K562 (cell line): ENCODE data around the gene PHF3. TPM values are rescaled to one million over a fixed set of nuclear protein-coding genes. Genes with fewer than 3 reads are reported as not detected.
A peak's percentile ranks its signal among the peaks of the same experiment; 100 is the strongest.

Source experiments
- CEBPG ChIP-seq, 3 experiments: fragments of 200-800 bp in 1 of 3; sonication (Bioruptor generic) in 1 of 3; sonication (generic) in 1 of 3; formaldehyde crosslinking in 1 of 3; IDR thresholded peaks in 2 of 3; conservative IDR thresholded peaks in 1 of 3; 2 replicates each; pipeline versions ENCODE4 v1.6.1 to v1.8.0; 2016 to 2022; ENCODE audit warnings: missing compliant biosample characterization in 2 of 3, missing genetic modification characterization in 2 of 3, mild to moderate bottlenecking in 1 of 3, missing genetic modification reagents in 1 of 3
- CUX1 ChIP-seq: fragments of 200-800 bp; sonication (Bioruptor generic); IDR thresholded peaks from 2 replicates; pipeline ENCODE4 v1.6.1; 2016; ENCODE audit warnings: missing genetic modification characterization, missing compliant biosample characterization
- HNRNPUL1 ChIP-seq: fragments of 200-400 bp; formaldehyde crosslinking; IDR thresholded peaks from 2 replicates; pipeline ENCODE4 v1.6.1; 2017; ENCODE audit warnings: low read length
- MGA ChIP-seq: fragments of 450-650 bp; IDR thresholded peaks from 2 replicates; pipeline ENCODE4 v1.6.1; 2016; ENCODE audit warnings: mild to moderate bottlenecking, moderate library complexity
- NR2C1 ChIP-seq, 2 experiments: fragments of 450-650 bp; IDR thresholded peaks; 2 replicates each; pipeline ENCODE4 v1.6.1; 2017; ENCODE audit warnings: mild to moderate bottlenecking in 2 of 2, antibody characterized with exemption in 1 of 2, inconsistent platforms in 1 of 2, missing compliant biosample characterization in 1 of 2, missing genetic modification characterization in 1 of 2
- PHF21A ChIP-seq: fragments of 450-650 bp; IDR thresholded peaks from 2 replicates; pipeline ENCODE4 v1.6.1; 2017; ENCODE audit warnings: low read depth, borderline replicate concordance
- RFX7 ChIP-seq: fragments of 250-450 bp; sonication (Bioruptor Pico); IDR thresholded peaks from 2 replicates; pipeline ENCODE4 v1.5.1; 2021; ENCODE audit warnings: mild to moderate bottlenecking
- STAT5B ChIP-seq: fragments of 250-450 bp; sonication (Bioruptor Pico); IDR thresholded peaks from 2 replicates; pipeline ENCODE4 v1.8.0; 2021; ENCODE audit warnings: mild to moderate bottlenecking, inconsistent platforms
- ZNF224 ChIP-seq: sonication (generic); formaldehyde crosslinking; IDR thresholded peaks from 2 replicates; pipeline ENCODE4 v1.8.0; 2022; ENCODE audit warnings: mild to moderate bottlenecking, missing genetic modification reagents
- polyA plus RNA-seq, 8 experiments: library from polyadenylated mRNA; depleted of rRNA in 4 of 8; stranded (reverse) in 5 of 8; unstranded in 3 of 8; fragments of >200 nt; fragmentation: Nextera tagmentation in 2 of 8; fragmentation: Illumina TruSeq in 1 of 8; extraction: Ambion mirVana in 2 of 8; extraction: Trizol in 1 of 8; gene quantifications; 2 replicates each; pipeline versions ENCODE4 v1.2.1 to v1.2.3, GENCODE V29; 2011 to 2014; ENCODE audit warnings: inconsistent platforms in 1 of 8, missing spikeins in 1 of 8
- total RNA-seq, 7 experiments: library from RNA; depleted of rRNA in 6 of 7; stranded (reverse); fragments of >200 nt in 6 of 7; fragmentation: Illumina TruSeq in 2 of 7; extraction: Trizol in 2 of 7; gene quantifications; 2 replicates each; pipeline versions ENCODE4 v1.2.1 to v1.2.3, GENCODE V29; 2011 to 2021; ENCODE audit warnings: low replicate concordance in 1 of 7

PHF3 gene
- total and polyA plus RNA-seq, 9 of the 15 experiments (the other 6 are each of a cell fraction or from before 2014, with no cell fraction given): 8.1 to 51.2 (median 30.9) TPM

GRCh38 chr6:63635588-63636517, at the start of gene PHF3 (continued):
- TF ChIP-seq MGA (peak; percentile 79; the same call in 1 of the 2 replicates), NR2C1 (IDR thresholded peaks at IDR 0.05) (no peak), NR2C1 (tag; IDR thresholded peaks at IDR 0.05) (no peak), STAT5B (no peak), RFX7 (CRISPR knock-in tag) (no peak), ZNF224 (CRISPR knock-in tag) (no peak), HNRNPUL1 (no peak), CEBPG (CRISPR knock-in tag; IDR thresholded peaks at IDR 0.05) (peak; percentile 98), CEBPG (tag; conservative IDR thresholded peaks at IDR 0.05 in 1 of 2, IDR thresholded peaks at IDR 0.05 in 1 of 2) (peak; percentile 96 to 99), PHF21A (no peak), CUX1 (CRISPR knock-in tag) (no peak)
